ACHN (cell line): ENCODE data around the gene FEM1B.
"Not testable (repeated sequence)": the region's sequence is repeated elsewhere in the genome, so short reads cannot be mapped to it uniquely, and the experiment has no call there.

Source experiments
- DNase-seq: peaks from one replicate; pipeline ENCODE4 v3.0.0-alpha.2; 2015
- in situ Hi-C: cut with HindIII; loops from 2 replicates; pipeline ENCODE4 v1.10.0; 2017; ENCODE audit warnings: low sequenced_read_pairs, low pct_ligation_motif_present, low pct_unique_long_range_greater_than_20kb

FEM1B gene

DNA sequence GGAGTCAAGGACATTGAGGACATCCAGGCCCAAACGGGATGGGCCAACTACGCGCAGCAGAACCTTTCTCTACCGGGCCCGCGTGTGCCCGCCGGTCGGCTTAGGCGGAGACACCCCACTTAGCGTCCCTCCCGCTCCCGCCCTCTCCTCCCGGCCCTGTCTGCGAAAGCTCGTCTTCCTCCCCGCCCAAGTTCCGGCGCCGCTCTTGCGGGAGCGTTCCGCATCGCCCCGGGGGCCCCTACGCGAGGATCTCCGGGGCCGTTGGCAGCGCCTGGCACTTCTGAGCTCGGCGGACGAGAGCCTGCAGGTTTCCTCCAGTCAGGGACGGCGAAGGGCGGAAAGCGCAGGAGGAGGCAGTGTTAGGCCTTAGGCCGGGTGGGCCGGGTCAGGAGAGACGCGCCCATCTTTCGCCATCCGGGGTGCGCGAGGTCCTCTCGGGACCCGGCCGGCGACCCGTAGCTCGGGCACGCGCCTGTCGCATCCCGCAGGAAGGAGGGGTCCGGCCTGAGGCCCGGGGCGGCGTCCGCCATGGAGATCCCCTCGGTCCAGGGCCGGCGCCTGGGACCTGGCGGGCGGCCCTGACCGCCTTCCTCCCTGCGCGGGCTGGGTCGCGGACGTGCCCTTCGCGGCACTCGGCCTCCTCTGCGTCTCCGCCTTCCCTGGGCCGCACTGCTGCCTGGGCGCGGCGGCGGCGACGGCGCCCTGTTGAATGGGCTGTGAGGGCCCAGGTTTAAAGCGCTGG is at the start of gene FEM1B:
Gene FEM1B (plus strand): TSS at position 143 of the 742 bp plus-strand sequence. CDS start 673 bp downstream, outside the sequence.
- peak; percentile 90 for DNase-seq
- in situ Hi-C loops = no loop called here

DNA sequence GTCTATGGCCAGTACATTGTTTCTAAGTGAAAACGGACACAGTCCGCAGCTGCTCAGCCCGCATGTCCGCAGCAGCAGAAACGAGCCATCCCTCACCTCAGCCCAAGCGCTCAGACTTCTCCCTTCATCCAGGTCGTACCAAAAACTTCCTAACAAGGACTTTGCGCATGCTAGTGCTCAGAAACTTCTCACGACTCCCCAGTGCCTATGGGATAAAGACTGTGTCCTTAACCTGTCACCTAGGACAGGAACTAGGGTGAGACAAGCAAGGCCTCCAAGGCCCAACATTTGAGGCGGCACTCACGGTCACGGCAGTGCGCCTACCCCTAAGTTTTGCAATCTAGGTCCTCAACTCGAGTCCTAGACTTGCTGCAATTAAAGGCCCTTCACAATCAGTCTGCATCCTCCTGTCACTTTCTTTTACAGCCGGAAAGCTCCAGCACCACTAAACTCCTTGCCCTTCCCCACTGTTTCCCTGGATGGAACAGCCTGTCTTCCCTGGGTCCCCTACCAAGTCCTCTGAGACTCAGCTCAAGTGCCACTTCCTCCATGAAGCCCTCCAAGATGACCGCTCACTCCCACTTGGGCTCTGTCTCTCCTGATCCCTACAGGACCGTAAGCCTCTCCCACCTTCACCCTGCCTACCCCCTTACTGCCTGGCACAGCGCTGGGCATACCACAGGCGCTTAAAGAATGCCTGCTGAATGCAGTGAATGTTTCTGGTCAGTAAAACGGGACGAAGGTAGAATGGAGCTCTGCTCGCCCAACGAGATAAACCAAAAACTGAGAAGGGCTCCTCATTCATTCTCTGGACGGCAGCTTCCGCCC is 49.2 kb upstream of the FEM1B start:
- in situ Hi-C loops = no loop called here
- DNase-seq = peak; percentile 34

DNA sequence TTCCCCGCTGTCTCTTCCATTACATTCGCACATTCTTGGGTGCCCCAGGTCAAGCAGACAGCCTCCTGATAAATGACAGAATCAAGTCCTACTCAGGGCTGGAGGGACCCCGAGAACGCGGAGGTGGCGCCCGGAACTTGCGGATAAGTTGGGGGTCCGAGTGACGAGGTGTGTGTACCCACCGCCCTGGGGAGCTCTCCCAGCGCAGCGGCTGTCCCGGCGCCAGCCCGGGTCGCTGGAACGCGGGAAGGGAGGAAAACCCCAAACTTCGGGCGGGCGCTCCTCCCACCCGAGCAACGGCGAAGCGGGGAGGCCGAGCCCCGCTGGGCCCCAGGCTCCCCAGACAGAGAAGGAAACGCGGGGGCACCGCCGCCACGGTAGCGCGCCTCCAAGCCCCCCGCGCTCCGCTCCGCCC is 48.6 kb upstream of the FEM1B start:
- in situ Hi-C loops = no loop called here
- no peak for DNase-seq

DNA sequence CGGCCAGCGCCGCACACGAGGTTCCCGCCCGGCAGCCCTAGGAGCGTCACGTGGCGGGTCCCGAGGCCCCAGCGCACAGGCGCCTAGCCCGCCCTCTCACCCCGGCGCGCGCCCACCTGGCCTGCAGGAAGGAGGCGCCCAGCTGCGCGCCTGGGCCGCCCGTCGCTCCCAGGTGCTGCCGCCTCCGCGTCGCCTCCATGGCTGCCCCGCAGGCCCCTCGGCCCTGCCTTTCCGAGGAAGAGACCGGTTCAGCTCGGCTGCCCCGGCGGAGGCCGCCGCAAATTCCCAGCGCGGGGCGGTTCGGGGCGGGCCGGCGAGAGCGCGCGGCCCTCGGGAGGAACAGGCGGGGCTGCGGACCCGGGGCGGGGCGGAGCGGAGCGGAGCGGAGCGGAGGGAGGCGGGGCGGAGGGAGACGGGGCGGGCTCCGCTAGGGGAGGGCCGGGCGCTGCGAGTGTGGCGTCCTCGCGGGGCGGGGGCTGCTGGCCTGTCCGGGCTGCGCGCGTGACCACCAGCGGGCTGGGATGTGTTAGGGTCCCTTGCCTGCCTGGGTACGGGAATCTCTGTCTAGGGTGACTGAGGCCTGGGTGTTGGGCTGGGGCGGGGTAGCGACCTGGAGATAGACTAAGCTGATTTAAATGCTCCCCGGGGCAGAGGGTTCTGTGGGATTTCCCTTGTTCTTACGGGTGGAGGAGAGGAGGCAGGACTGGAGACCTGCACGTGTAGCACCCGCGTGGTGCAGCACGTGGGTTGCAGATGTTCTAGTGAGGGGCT is 48.0 kb upstream of the FEM1B start, which contains the start of gene CLN6:
Gene CLN6 (minus strand): TSS at position 343 of the 771 bp plus-strand sequence. CDS start 144 bp downstream, at position 199.
- peak; percentile 76 for DNase-seq
- in situ Hi-C loops = no loop called here

DNA sequence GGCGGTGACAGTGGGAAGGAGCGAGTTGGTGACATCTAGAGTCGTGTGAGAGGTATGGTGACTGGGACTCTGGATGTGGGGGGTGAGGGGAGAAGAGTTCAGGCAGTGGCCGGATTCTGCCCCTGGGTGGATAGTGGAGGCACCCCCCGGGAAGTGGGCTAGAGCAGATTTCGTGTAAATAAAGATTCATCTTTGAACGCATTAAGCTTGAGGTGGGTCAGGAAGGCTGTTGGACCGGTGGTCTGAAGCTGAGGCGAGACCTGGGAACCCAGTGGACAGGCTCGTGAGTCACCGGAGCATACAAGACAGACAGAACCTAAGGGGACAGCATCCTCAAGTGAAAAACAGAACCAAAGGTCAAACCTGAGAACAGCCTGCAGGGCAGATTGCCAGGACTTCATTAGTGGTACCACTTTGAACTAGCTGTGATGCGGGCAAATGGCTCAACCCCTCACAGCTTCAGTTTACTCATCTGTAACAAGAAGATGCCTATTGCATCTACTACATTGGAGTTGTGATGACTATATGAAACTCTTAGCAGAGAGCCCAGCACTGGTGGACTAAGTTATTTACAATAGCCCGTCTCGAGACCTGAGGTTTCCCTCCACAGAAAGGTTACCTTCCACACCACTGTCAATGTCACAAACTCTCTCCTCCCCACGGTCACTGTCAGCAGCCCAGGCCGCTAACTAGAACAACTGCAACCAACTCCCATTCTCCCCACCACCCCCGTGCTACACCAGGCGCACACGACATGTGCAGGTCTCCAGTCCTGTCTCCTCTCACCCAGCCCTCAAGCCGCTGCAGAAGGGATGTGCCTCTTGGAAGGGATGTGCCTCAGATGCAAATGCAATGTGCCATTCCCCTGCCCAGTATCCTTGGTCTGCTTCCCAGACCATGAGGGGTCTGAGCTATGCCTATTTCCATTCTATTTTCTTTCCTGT is 47.1 kb upstream of the FEM1B start:
- in situ Hi-C loops = no loop called here
- DNase-seq = no peak

DNA sequence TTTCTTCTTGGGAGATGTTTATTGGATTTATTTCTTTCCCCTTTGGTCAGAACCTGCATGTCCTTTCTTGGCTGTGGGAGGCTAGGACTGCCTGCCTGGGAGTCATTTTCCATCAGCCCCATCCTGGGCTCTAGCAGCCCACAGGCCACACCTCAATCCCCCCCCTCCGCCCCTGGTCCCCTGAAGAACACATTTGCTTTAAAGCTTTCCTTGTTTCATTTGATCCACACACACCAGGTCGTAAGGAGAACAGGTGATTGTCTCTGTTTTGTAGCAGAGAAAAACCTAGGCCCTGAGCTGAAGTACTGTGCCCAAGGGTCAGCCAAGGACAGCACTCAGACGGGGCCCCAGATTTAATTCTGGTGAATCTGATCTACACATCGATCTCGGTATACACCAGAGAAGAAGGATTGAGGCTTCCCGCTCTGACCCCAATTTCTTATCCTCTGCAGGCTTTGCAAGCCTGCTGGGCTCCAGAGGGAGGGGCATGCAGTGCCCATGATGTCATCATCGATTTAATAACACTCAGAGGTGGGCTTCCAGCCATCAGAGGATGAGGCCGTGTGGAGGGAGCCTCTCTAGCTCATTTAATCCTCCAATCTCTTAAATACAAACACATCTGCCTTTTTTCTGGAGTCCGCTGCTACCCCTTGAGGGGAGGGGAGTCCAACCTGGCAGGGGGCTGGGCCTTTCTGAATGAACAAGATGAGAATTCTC is 46.3 kb upstream of the FEM1B start:
- in situ Hi-C loops = no loop called here
- DNase-seq = no peak

DNA sequence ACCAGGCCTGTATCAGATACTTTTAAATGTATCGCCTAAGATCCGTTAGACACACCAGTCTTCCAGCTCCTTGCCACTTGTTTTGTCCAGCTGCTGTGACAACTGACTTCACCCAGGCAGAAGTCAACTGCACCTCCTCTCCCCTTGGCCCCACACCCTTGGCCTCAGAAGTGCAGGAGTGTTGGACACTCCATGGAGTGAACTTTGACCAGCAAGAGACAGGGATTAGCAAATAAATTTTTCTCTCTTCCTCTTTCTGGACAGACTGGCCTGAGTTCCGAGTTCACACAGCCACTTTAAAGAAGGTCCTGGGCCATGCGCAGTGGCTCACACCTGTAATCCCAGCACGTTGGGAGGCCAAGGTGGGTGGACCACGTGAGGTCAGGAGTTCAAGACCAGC is 45.1 kb upstream of the FEM1B start:
- DNase-seq = no peak
- in situ Hi-C loops = no loop called here

DNA sequence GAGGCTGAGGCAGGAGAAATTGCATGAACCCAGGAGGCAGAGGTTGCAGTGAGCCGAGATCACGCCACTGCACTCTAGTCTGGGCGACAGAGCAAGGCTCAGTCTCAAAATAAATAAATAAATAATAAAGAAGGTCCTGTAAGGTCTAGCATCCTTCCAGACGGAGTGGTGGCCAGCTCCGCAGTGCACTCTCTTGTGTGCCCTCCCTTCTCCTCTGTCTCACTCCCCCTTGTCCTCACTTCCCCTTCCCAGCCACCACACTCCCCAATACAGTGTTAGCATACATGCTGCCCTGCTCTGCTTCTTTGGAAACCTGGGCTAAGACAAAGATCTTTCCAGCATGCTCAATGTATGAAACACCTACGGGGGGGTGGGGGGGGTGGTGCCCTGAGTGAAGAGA is 44.6 kb upstream of the FEM1B start:
- no peak for DNase-seq
- in situ Hi-C loops = no loop called here

DNA sequence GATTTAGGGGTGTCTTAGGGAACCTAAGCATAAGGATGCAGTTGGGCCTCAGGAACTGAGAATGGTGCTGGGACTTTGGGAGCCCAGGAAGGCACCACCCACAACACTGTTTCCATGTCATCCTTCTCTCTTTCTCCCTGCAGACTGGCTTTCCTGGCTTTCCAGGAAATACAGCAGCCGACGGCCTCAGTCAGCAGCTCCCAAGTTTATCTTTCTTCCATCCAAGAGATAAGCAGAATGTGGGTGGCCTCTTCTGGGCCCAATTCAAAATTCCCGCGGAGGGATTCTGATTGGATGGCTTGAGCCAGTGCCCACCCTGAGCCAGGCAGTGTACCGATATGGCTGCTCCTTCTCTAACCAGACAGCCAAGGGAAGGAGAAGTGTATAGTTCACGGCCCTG is 43.5 kb upstream of the FEM1B start:
- in situ Hi-C loops = no loop called here
- DNase-seq = no peak

DNA sequence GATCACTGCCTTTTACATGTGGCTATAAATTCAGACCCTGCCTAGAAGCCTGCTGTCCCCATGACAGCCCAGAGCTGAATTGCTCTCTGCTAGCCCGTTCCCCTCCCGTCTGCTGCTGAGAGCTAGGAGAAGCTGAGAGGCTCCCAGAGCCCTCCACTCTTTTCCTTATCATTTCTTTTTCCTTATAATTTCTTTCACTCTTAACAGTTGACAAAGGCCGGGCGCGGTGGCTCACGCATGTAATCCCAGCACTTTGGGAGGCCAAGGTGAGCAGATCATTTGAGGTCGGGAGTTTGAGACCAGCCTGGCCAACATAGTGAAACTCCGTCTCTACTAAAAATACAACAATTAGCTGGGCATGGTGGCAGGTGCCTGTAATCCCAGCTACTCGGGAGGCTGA is 43.0 kb upstream of the FEM1B start:
- DNase-seq, in situ Hi-C loops: not testable (repeated sequence)

DNA sequence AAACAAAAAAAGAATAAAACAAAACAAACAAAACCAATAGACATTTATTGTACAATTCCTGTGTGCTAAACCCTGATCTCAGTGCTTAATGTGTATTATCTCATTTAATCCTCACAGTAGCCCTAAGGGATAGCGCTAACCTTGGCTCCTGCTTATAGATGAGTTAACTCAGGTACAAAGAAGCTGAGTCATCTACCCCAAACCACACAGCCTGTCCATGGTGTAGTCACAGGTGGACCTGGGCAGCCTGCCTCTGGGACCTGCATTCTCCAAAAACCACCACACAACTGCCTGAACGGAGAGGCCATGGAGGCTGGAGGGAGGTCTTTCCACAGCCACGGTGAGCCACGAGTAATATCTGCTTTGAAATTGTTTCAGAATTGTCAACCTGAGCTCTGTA is 42.5 kb upstream of the FEM1B start:
- in situ Hi-C loops = no loop called here
- DNase-seq = no peak

DNA sequence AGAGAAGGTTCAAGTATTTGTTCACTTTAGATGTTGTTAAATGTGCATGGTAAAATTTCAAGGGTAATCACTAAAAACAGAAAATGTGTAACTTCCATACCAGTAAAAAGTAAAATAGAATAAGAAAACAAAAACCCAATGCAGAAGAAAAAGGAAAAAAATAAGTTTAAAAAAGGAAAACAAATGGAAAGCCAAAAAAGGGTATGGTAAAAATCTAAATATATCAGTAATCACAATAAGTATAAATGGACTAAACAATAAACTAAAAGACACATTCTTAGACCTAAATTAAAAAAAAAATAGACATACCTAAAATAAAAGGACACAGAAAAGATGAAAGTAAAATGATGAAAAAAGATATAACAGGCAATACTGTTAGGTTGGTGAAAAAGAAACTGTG is 38.5 kb upstream of the FEM1B start:
- in situ Hi-C loops = no loop called here
- no peak for DNase-seq

DNA sequence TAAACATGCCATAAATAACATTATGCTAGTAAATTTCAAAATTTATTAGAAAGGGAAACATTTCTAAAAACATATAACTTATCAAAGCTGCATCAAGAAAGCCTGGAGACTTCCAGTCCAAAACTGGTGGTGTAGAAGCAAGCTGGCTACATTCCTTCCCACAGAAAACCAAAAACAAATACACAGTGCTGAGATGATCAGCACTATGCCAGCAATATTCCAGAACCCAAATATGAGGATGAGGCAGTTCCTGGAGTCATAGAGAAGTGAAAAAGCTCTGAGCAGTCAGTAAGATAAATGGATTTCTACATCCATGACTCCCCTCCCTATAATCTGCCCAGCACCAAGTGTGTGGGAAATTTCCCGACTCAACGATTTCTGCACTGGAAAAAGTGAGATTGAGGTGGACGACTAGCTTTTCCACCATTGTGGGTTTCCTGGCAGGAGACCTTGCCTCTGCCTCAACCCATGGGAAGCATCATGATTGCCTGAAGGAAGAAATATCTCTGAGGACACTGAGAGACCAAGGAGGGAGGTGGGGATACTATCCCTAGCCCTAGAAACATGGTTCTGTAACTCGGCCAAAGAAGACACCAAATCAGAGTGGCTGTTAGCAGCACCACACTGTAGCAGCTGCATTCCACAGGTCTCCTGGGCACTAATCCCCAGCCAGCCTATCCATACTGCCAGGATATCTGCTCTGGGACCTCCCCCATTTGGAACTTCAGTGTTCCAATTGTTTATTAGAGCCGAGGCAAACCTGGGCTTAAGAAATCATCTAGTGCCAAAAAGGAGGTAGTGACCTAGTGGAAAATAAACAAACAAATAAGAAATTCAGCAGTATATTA is 36.2 kb upstream of the FEM1B start:
- in situ Hi-C loops = no loop called here
- no peak for DNase-seq

DNA sequence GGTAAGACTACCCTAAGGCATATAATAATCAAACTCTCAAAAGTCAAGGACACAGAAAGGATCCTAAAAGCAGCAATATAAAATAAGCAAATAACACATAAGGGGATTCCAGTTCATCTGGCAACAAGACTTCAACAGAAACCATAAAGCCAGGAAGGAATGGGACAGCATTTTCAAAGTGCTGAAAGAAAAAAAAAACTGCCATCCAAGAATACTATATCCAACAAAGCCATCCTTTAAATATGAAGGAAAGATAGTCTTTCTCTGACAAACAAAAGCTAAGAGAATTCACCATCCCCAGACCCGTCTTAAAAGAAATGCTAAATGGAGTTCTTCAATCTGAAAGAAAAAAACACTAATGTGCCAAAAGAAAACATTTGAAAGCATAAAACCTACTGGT is 33.3 kb upstream of the FEM1B start:
- no peak for DNase-seq
- in situ Hi-C loops = no loop called here

DNA sequence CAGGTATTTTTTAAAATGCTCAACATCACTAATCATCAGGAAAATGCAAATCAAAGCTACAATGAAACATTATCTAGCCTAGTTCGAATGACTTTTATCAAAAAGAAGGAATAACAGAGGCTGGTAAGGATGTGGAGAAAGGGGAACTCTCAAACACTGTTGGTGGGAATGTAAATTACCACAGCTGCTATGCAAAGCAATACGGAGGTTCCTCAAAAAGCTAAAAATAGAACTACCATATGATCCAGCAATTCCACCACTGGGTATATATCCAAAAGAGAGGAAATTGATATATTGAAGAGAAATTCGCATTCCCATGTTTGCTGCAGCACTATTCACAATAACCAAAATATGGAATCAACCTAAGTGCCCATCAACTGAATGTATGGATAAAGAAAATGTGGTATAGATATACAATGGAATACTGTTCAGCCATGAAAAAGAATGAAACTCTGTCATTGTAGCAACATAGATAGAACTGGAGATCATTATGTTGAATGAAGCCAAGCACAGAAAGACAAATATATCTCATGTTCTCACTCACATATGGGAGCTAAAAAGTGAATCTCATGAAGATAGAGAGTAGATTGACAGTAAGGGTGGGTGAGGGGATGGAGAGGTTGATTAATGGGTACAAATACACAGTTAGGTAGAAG is 28.4 kb upstream of the FEM1B start:
- DNase-seq = no peak
- in situ Hi-C loops = no loop called here

DNA sequence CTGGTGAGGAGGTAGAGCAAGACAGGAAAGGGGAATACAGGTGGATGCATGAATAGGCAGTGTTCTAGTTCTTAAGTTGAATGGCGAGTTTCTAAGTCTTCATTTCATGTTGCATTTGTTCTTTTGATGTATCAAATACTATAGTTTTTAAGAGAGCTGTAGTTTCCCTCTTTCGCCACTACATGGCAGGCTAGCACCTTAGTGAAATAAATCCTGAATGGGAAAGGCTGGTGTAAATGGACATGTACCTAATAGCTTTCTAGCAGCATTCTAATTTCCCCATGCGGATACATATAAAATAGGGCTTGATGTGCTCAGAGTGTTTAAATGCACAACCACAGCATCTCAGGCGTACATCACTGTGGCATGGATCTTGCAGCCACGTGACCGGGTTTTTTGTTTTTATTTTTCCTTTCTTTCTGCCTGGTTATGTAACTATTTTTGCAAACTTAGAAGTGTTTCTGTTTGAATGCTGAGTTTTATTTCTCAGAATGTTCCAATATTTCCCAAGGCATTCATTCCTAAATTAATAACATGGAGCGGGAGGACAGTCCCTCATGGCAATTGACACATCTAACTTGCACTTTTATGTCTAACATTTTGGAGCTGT is 24.5 kb upstream of the FEM1B start:
- in situ Hi-C loops = no loop called here

More for the DNA sequence above, 24.5 kb upstream of the FEM1B start:
- peak; percentile 76 for DNase-seq
